Lower lobe of right lung (tissue), 2 donors: ENCODE results near the gene TIA1. TPM values are rescaled to one million over a fixed set of nuclear protein-coding genes. Genes with fewer than 3 reads are reported as not detected.
A peak's percentile ranks its signal among the peaks of the same experiment; 100 is the strongest.
"Not testable (repeated sequence)": the region's sequence is repeated elsewhere in the genome, so short reads cannot be mapped to it uniquely, and the experiment has no call there.

Experiments used
- ATAC-seq, 2 donors: fragments of 200-7000 bp; cut with Tn5 transposase; one replicate each; pipeline ENCODE4 v1.9.1; 2020 to 2022; ENCODE audit warnings: mild to moderate bottlenecking in 2 of 2, moderate library complexity in 2 of 2
- DNase-seq: peaks from one replicate; pipeline ENCODE4 v3.0.0-alpha.2; 2020
- H3K27ac ChIP-seq: fragments of 200-600 bp; one replicate; pipeline ENCODE4 v1.8.0; 2022
- H3K27me3 ChIP-seq: fragments of 200-600 bp; one replicate; pipeline ENCODE4 v1.8.0; 2022; ENCODE audit warnings: low read depth
- H3K36me3 ChIP-seq: fragments of 200-600 bp; one replicate; pipeline ENCODE4 v1.8.0; 2022; ENCODE audit warnings: mild to moderate bottlenecking
- H3K4me1 ChIP-seq: fragments of 200-600 bp; one replicate; pipeline ENCODE4 v1.8.0; 2022
- H3K4me3 ChIP-seq: fragments of 200-600 bp; one replicate; pipeline ENCODE4 v1.8.0; 2022; ENCODE audit warnings: mild to moderate bottlenecking
- H3K9me3 ChIP-seq: fragments of 200-600 bp; one replicate; pipeline ENCODE4 v1.8.0; 2022
- intact Hi-C: fragments of 100-400 bp; cut with DNase I; formaldehyde crosslinking; loops from one replicate; pipeline ENCODE4 v1.11.0; 2022
- total RNA-seq: library from RNA; stranded (reverse); fragmentation: NEBNext Ultra II Directional; extraction: Animal tissue kit (Norgen Biotek cat#: 25700); gene quantifications from one replicate; pipeline ENCODE4 v1.2.1, GENCODE V29; 2021
- TF ChIP-seq, protein P1 (sequence below): fragments of 200-600 bp; IDR thresholded peaks from one replicate; pipeline ENCODE4 v1.8.0; 2022; ENCODE audit warnings: antibody characterized with exemption, mild to moderate bottlenecking
- donor health status: DM: no; HTN: yes; CAD: no; lungs with severe emphysema.

TIA1 gene
- total RNA-seq, 1 donor from 2014 or later: 118 TPM

DNA sequence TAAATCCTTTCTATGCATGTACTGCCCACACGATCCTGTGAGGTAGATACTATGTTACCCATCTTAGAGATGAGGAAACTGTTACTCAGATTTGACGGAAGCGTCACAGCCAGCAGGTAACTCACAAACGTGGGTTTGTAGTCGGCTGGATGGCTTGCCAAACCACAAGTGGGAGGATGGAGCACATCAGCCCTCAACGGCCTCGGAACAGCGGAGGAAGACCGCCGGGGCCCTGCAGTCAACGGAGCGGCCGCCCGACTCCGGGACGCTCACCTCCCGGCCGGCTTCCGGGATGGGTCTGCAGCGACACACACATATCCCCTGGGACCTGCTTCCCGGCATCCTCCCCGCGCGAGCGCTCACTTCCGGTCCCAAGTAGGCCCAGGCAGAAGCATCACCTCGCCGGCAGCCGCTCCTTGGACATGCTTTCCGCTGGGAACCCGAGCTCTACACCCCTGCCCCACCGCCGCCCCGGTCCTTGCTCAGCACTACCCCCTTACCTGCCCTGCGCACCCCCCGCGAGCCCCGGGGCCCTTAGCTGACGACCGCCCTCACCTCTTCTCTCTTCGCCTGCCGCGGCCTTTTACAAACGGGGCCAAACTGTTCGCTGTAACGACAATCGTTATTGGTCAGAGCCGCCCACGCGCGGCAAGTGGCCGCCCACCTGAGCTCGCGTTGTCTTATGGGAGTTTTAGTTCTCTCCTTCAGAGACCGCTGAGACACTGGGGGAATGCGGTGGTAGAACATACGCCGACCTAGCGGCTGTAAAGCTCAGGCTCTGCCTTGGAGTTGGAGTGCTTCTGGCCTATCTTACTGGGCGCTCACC, 57.8 kb downstream of the TIA1 start, which contains the start of gene C2orf42:
Gene C2orf42 (minus strand): TSS at position 602 of the 826 bp plus-strand sequence. CDS start 9,034 bp downstream, outside the sequence.
- H3K9me3 ChIP-seq: no peaks in the 10 kb centered on the region
- DNase-seq (peak; percentile 97), ATAC-seq (peak; percentile 99)
- H3K36me3 ChIP-seq: no peaks in the 10 kb centered on the region
- H3K4me3 ChIP-seq: peak within 1 kb of the TSS; percentile 90
- peak within 1 kb of the TSS; percentile 95 for H3K27ac ChIP-seq
- H3K4me1 ChIP-seq: peaks cover 9% of the 10 kb centered on the region
- TF ChIP-seq, protein P1, sequence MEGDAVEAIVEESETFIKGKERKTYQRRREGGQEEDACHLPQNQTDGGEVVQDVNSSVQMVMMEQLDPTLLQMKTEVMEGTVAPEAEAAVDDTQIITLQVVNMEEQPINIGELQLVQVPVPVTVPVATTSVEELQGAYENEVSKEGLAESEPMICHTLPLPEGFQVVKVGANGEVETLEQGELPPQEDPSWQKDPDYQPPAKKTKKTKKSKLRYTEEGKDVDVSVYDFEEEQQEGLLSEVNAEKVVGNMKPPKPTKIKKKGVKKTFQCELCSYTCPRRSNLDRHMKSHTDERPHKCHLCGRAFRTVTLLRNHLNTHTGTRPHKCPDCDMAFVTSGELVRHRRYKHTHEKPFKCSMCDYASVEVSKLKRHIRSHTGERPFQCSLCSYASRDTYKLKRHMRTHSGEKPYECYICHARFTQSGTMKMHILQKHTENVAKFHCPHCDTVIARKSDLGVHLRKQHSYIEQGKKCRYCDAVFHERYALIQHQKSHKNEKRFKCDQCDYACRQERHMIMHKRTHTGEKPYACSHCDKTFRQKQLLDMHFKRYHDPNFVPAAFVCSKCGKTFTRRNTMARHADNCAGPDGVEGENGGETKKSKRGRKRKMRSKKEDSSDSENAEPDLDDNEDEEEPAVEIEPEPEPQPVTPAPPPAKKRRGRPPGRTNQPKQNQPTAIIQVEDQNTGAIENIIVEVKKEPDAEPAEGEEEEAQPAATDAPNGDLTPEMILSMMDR: peak; percentile 19
- no peaks in the 10 kb centered on the region for H3K27me3 ChIP-seq
- intact Hi-C loops: no loop called here

DNA sequence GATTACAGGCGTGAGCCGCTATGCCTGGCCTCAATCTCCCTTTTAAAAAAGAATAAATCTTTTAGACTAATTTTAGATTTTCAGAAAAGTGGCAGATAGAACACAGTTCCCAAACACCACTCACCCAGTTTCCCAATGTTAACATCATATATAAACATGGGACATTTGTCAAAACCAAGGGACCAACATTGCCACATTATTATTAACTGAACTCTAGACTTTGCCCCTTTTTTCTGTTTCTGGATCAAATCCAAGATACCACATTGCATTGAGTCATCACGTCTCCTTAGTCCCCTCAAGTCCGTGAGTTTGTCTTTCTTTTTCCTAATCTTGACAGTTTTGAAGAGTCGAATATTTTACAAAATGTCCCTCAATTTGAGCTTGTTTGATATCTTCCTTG, 60.0 kb downstream of the TIA1 start:
- Histone ChIP-seq H3K27me3 (no peaks in the 10 kb centered on the region), H3K27ac (no peak overlapping the region), H3K36me3 (no peaks in the 10 kb centered on the region), H3K4me1 (peaks cover 9% of the 10 kb centered on the region), H3K9me3 (no peaks in the 10 kb centered on the region), H3K4me3 (no peak overlapping the region)
- DNase-seq (no peak), ATAC-seq (no peak)
- TF ChIP-seq, protein P1: no peak
- intact Hi-C loops: no loop called here

DNA sequence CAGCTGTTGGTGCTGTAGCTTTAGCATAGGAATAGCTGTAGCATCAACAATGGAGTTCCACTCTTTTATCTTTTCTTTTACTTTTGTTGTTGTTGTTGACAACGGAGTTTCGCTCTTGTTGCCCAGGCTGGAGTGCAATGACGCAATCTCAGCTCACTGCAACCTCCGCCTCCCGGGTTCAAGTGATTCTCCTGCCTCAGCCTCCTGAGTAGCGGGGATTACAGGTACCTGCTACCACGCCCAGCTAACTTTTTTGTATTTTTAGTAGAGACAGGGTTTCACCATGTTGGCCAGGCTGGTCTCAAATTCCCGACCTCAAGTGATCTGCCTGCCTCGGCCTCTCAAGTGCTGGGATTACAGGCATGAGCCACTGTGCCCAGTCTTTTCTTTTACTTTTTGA, 61.3 kb downstream of the TIA1 start:
- H3K27ac ChIP-seq, H3K9me3 ChIP-seq, ATAC-seq, intact Hi-C loops, H3K27me3 ChIP-seq, H3K36me3 ChIP-seq, H3K4me3 ChIP-seq, H3K4me1 ChIP-seq, DNase-seq: not testable (repeated sequence)

DNA sequence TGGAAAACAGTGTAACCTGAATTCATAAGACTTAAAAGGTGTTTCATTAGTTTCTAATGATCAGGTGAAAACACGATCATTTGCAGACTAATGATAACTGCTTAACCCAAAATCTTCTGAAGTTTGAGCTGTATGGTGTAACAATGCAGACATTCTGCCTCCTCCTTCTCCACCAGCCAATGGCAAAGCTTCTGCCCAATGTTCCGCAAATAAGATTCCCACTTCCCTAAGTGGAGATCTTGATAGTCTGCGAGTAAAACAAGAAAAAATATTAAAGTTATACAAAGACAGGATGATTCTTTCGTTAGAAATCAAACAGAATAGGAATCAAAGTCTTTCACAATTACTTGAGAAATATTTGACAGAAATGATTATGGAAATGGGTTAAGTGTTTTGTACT, 65.7 kb downstream of the TIA1 start:
- no peaks in the 10 kb centered on the region for H3K9me3 ChIP-seq
- H3K27ac ChIP-seq: no peak overlapping the region
- TF ChIP-seq, protein P1: no peak
- intact Hi-C loops: no loop called here
- ATAC-seq: no peak
- DNase-seq: no peak
- no peaks in the 10 kb centered on the region for H3K4me1 ChIP-seq
- H3K27me3 ChIP-seq: no peaks in the 10 kb centered on the region
- no peak overlapping the region for H3K4me3 ChIP-seq
- peaks cover 43% of the 10 kb centered on the region for H3K36me3 ChIP-seq

DNA sequence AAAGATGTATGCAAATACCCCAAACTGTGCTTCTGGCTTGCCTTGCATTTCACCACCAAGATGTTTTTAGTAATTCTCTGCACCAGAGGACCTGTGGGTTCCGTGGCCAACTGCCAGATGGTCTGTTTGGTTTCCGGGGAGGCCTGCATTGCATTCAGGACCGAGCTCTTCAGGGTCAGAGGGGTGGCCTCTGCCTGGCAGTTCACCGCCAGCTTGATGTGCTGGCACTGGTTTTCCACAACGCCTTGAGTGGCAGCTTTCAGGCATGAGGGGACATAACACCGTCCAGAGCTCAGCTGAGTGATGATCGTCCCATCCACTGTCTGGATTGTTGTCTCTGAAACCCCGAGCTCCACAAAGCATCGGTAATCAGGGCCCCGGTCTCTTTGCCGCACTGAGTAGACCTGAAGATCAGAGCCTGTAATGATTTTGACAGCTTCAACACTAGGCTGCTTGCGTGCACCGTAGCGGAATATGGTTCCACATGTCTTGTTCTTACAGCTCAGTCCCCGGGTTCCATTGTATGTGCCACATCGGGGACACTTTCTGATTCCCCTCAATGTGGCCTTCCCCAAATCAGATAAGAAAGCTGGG, 67.0 kb downstream of the TIA1 start:
- Histone ChIP-seq H3K27ac (no peak overlapping the region), H3K4me3 (no peak overlapping the region), H3K27me3 (no peaks in the 10 kb centered on the region), H3K36me3 (peaks cover 56% of the 10 kb centered on the region), H3K9me3 (no peaks in the 10 kb centered on the region), H3K4me1 (no peaks in the 10 kb centered on the region)
- TF ChIP-seq, protein P1: no peak
- ATAC-seq (no peak), DNase-seq (no peak)
- intact Hi-C loops: no loop called here

DNA sequence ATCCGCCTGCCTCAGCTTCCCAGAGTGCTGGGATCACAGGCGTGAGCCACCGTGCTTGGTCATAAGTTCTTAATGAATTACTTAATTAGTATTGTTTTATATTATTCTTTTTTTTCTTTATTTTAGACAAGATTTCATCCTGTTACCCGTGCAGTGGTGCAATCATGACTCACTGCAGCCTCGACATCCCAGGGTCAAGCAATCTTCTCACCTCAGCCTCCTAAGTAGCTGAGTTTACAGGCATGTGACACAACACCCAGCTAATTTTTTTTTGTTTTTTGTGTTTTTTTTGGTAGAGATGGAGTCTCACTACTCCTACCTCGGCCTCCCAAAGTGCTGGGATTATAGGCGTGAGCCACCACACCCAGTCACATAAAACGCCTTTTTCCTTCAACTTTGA, 74.9 kb downstream of the TIA1 start:
- TF ChIP-seq, protein P1: no peak
- intact Hi-C loops: no loop called here
- ATAC-seq (no peak), DNase-seq (no peak)
- Histone ChIP-seq H3K36me3 (peaks cover 90% of the 10 kb centered on the region), H3K4me1 (no peaks in the 10 kb centered on the region), H3K4me3 (no peak overlapping the region), H3K9me3 (no peaks in the 10 kb centered on the region), H3K27me3 (no peaks in the 10 kb centered on the region), H3K27ac (no peak overlapping the region)

DNA sequence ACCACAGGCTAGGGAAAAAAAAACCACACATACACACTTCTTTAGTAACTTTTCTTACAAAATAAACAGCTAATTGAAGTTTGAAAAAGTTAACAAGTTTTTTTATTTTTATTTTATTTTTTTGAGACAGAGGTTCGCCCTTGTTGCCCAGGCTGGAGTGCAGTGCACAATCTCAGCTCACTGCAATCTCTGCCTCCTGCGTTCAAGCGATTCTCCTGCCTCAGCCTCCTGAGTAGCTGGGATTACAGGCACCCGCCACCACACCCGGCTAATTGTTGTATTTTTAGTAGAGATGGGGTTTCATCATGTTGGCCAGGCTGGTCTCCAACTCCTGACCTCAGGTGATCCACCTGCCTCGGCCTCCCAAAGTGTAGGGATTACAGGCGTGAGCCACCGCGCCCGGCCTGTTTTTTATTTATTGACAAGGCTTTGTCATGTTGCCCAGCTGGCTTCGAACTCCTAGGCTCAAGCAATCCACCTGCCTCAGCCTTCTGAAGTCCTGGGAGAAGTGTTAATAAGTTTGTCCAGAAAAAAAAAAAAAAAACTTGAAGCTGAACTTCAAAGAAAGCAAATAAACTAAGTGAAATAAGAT, 78.7 kb downstream of the TIA1 start:
- H3K27me3 ChIP-seq, H3K4me1 ChIP-seq, intact Hi-C loops, DNase-seq, ATAC-seq, H3K27ac ChIP-seq, H3K4me3 ChIP-seq, H3K9me3 ChIP-seq: not testable (repeated sequence)
- peaks cover 81% of the 10 kb centered on the region for H3K36me3 ChIP-seq
